Right renal cortex interstitium (tissue), 3 donors: ENCODE results near the gene IGSF9B. TPM values are rescaled to one million over a fixed set of nuclear protein-coding genes. Genes with fewer than 3 reads are reported as not detected.
"Not testable (repeated sequence)": the region's sequence is repeated elsewhere in the genome, so short reads cannot be mapped to it uniquely, and the experiment has no call there.

ENCODE experiments used
- DNase-seq, 3 donors: peaks; one replicate each; pipeline ENCODE4 v3.0.0-alpha.2; 2013; ENCODE audit warnings: low read depth in 3 of 3, low spot score in 2 of 3
- polyA plus RNA-seq, 3 donors: library from polyadenylated mRNA; unstranded; fragments of 120-200 nt; gene quantifications; one replicate each; pipeline ENCODE4 v1.2.1, GENCODE V29; 2013; ENCODE audit not compliant: insufficient read length in 3 of 3

The IGSF9B gene
- 1 to 10 TPM; 3.8 to 6.0 (median 4.8) TPM for polyA plus RNA-seq

DNA sequence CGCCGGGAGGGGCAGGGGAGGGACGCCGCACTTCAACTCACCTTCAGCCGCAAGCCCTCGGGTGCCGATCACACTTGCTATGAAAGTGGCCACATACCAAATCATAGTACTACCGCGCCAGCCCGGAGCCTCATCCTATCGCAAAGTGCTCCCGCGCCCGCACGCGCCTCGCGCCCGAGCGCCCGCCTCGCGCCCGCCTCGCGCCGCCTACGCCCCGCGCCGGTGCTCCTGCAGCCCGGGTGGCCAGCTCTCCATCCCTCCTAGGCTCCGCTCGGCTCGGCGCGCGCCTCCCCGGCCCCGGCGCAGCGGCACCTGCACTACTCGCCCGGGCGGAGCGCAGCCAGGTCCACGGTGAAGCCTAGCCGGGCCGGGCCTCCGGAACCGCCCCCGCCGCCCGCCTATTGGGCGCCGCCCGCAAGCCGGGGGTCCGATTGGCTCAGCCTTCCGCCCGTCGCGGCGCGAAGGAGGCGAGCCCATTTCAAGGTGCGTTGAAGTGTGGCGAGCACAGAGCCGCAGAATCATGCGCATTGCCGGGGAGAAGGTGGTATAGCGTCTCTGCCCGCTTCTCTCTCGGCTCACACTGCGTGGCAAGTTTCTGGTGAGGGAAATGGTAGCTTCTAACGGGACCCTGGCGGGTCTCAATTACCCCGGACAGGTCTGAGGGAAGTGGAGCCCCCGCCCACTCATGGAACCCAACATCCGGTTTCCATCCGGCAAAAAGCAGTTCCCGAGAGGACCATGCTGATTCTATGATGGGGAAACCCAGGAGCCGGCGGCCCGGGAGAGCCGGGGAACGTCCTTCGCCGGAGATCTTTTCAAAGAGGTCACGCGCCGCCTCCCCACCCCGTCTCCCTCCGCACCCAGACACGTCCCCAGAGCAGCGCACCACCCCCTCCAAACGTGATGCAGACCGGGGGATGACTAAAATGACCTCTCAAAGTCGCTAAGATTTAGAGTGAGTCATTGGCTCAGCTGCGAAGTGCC lies at the start of gene IGSF9B:
IGSF9B (minus strand) TSS at position 319 of the 984 bp plus-strand sequence; CDS start at position 105, 214 bp downstream.
- no peak for DNase-seq

DNA sequence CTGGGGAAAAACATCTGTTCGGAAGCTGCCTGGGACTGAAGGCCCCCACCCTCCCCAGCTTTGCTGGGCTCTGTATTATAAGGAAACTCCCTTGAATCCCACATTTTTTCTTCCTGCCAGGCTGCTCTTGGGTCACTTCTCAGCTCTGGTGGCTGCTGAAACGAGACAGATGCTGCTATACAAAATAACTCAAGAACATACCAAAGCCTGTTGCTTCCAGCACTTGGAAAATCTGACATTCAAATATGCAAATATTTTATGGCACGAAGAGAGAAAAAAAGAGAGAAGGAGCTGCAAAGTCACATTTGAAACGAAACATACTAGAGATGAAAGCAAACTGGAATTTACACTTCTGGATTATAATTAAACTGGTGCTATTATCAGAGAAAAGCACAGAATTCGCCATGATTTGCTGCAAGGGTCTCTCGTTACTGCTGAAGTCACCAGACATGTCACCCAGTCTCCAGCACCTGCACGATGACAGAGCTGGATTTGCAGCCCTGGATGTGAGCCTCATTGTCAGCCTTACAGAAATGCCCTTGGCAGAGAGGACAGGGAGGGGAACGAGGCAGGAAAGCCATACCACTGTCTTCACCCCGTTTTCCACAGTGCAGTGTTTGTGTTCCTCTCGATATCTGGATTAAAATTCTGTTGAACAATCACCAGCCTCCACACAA lies 47.9 kb upstream of the IGSF9B start:
- DNase-seq = no peak

DNA sequence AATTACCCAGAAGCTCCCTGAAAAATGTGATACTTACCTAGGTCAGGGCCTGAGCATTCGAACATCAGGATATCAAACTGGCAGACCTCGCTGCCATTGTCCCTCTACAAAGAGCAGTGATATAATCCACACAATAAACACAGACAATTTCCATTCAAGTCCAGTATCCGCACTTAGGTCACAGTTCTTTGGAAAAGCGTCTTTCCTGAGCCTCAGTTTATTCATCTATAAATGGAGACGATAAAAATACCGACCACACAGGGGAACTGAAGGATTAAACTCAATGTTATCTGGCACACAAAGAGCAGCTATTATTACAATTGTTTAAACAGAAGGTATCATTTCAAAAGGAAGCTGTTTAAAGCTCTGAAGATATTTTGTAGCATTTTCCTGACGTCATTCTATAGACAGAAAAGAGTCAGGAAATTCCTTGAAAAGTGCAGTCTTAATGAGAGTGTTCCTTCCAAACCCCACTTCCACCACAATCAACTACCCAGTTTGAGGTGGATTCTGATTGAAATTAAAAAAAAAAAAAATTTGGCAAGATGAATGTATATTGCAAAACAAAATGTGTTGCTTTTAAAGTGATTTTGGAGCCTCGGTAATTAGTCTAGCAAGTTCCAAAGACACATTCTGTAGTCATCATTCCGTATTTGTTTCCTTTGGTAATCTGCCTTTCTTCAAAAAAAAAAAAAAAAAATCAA lies 47.2 kb upstream of the IGSF9B start:
- DNase-seq = no peak

- DNase-seq = not testable (repeated sequence)
These were observed 46.1 kb upstream of the IGSF9B start for GRCh38 chr11:134002819-134003218.

- not testable (repeated sequence) for DNase-seq
These were observed 45.6 kb upstream of the IGSF9B start for GRCh38 chr11:134002338-134002737.

GRCh38 chr11:134001596-134001995 lies 44.8 kb upstream of the IGSF9B start:
- no peak for DNase-seq

GRCh38 chr11:134001088-134001487 lies 44.3 kb upstream of the IGSF9B start:
- DNase-seq = no peak

DNA sequence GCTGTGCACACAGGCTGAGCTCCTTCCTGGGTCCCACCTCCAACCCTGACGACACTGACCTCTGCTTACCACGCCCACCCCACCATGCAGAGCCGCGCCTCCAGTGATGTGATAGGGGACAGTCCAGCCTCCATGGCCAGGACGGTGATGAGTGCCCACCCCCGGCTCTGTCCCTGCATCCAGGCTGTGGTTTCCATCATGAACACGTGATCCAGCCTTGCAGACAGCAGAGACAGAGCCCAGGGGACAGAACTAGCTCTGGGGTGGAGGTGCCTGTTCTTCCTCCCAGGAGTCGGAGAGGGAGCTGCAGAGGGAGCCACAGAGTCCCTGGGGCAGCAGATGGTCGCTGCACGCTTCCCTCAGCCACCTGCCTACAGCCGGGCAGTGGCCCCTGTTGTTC lies 42.6 kb upstream of the IGSF9B start:
- DNase-seq = no peak

DNA sequence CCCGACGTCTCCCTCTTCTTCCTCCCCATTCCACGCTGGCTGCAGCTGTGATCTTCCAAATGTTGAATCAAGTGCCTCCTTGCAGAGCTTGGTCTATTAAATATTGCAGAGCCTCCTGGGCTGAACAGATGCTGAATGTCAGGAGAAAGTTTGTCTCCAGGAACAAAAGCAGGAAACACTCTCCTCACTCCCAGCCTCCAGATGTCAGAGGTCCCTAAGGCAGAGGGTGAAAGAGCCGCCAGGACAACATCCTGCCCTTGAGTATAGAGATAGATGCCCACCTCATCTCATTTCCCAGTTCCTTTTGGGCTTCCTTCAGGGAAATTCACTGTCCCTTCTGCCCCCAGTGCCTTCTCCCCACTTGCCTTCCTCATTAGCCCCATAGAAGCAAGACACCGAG lies 40.8 kb upstream of the IGSF9B start:
- DNase-seq = no peak

DNA sequence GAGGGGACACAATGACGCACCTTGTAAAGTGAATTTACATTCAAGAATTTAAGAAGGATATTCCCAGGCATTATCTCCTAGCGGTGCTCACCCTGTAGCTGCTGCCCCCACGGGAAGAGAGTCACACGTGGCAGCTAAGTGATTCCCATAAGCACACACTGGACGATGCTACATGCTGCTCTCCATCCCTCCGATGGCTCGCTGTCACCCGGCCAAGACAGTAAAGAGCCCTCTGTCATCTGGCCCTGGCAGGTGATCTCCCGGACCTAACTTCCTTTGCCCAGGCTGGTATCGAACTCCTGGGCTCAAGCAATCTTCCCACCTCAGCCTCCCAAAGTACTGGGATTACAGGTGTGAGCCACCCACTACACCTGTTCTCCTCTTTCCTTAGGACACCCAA lies 39.9 kb upstream of the IGSF9B start:
- DNase-seq = no peak

- no peak for DNase-seq
These were observed 38.3 kb upstream of the IGSF9B start for GRCh38 chr11:133995066-133995465.

GRCh38 chr11:133993921-133994320 lies 37.2 kb upstream of the IGSF9B start:
- DNase-seq = no peak

GRCh38 chr11:133993107-133993506 lies 36.3 kb upstream of the IGSF9B start:
- no peak for DNase-seq

DNA sequence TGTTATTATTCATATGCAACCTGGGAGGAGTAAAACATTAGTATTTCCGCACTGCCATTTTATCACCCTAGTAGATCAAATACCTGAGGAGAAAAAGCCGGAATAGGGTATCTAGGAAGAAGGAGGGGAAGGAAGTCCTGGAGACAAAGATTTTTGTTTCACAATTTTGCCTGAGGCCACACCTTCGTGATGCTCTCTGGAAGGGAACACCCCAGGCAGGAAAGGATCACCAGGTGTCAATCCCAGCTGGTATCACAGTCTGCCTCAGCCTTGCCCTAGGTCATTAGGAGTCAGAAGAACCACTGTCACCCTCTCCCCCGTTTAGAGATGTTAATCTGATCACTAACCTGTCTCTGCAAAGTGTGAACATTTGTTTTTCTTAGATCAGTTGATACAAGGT lies 35.4 kb upstream of the IGSF9B start:
- DNase-seq = no peak

- DNase-seq = no peak
These were observed 34.3 kb upstream of the IGSF9B start for GRCh38 chr11:133991101-133991500.

- DNase-seq = no peak
These were observed 33.7 kb upstream of the IGSF9B start for GRCh38 chr11:133990501-133990900.

DNA sequence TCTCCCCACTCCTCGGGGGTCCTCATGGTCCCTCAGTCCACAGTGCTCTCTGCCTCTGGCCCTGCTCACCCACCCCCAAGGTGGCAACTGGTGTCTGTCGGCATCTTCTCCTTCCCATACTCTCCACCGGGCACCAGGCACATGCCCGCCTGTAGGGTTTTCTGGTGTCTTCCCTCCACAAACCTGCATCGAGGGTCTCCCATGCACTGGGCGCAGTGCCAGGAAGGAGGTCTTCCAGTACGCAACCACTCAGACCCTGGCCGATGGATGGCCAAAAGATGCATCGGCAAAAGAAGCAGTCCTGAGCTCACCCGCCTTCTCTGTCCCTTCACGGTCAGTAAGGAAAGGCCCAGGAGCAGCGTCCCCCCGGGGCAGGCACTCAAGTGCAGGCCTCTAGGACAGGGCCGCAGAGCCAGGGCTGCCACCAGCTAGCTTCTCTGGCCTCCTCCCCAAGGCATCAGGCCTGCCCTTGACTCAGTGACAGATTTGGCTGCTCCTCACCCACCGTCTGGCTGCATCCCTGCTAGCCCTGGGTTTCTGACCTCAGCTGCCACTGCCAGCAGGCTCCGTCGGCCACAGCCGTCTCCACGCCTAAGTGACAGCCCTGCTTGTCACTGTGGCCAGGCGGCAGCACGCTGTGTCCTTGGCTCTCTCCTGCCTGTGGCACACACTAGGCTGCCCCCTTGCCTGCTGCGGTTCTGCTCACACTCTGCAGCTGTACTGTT lies 32.1 kb upstream of the IGSF9B start:
- DNase-seq = no peak

- DNase-seq = no peak
These were observed 30.4 kb upstream of the IGSF9B start for GRCh38 chr11:133987171-133987570.

DNA sequence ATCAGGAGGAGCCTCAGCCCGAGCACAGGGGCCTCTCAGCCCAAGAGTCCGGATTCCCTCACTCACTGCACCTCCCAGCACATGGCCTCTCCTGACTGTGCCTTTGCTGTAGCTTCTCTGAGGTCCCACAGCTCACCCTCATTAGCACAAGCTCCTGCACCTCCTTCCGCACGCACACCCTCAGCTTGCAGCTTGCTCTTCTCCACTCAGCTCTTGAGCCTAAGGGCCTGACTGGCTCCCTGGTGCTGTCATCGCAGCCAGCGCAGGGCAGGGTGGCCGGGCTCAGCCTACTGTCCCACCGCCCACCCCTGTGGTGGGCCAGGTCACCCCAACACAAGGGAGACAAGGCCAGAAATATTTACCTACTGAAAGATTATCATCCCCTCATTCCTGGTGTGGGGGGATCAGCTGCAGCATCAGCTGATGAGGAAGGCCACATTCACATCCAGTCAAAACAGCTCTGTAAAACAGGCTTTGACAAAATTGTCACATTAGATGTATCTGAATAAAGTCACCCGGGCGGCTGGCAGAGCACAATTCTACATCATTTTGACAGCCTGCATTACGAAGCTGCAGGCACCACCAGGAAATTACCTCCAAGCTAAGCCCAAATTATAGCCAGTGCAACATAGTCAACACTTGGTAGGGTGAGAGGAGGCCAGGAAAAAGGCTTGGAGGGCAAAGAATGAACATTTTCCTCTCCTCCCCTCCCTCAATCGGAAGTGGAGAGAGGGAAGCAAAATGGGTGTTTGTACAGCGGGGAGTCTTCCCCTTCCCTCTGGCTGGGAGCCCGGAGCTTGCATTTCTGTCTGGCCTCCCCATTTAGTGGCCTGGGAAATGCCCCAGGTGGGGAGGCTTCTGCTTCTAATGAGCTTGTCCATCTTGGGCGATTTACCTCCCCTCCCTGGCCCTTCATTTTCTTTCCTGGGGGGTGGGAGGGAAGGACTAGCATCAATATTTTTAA lies 29.5 kb upstream of the IGSF9B start:
- DNase-seq = no peak
